Neural cell (in vitro differentiated cells): ENCODE data around the gene NRL. TPM values are rescaled to one million over a fixed set of nuclear protein-coding genes. Genes with fewer than 3 reads are reported as not detected.

Experiments used
- H2AFZ ChIP-seq: fragments of 200-600, 300-800 bp; sonication (generic), shearing (Covaris generic); 2 replicates; pipeline ENCODE4 v1.6.0; 2014; ENCODE audit warnings: low read depth, mild to moderate bottlenecking, antibody characterized with exemption, low read length, moderate library complexity
- H3F3A ChIP-seq: fragments of 200-600 bp; shearing (Covaris generic); 2 replicates; pipeline ENCODE4 v1.6.1; 2016; ENCODE audit warnings: mild to moderate bottlenecking, moderate library complexity, mixed read lengths, antibody characterized with exemption, low read length; ENCODE audit not compliant: insufficient read depth, poor library complexity, severe bottlenecking
- H3K27ac ChIP-seq: fragments of 200-600, 300-800 bp; sonication (generic), shearing (Covaris generic); 2 replicates; pipeline ENCODE4 v1.5.1; 2014; ENCODE audit warnings: mild to moderate bottlenecking, low read length, moderate library complexity
- H3K27me3 ChIP-seq: fragments of 300-800, 200-600 bp; sonication (generic), shearing (Covaris generic); 2 replicates; pipeline ENCODE4 v1.6.0; 2014; ENCODE audit warnings: mild to moderate bottlenecking, low read depth, low read length, moderate library complexity; ENCODE audit not compliant: insufficient read depth
- H3K36me3 ChIP-seq: fragments of 300-800, 200-600 bp; sonication (generic), shearing (Covaris generic); 2 replicates; pipeline ENCODE4 v1.5.1; 2014; ENCODE audit warnings: mild to moderate bottlenecking, antibody characterized with exemption, low read length, moderate library complexity; ENCODE audit not compliant: insufficient read depth
- H3K4me2 ChIP-seq: fragments of 300-800, 200-600 bp; sonication (generic), shearing (Covaris generic); 2 replicates; pipeline ENCODE4 v1.6.0; 2014; ENCODE audit warnings: mild to moderate bottlenecking, low read length
- H3K4me3 ChIP-seq: fragments of 300-800, 200-600 bp; sonication (generic), shearing (Covaris generic); 2 replicates; pipeline ENCODE4 v1.5.1; 2014; ENCODE audit warnings: mild to moderate bottlenecking, low read length, moderate library complexity
- H3K79me2 ChIP-seq: fragments of 200-600 bp; shearing (Covaris generic); replicated peaks from 2 replicates; pipeline ENCODE4 v1.6.0; 2014; ENCODE audit warnings: mild to moderate bottlenecking, low read length, moderate library complexity; ENCODE audit not compliant: insufficient read depth
- H3K9ac ChIP-seq: fragments of 300-800, 200-600 bp; sonication (generic), shearing (Covaris generic); 2 replicates; pipeline ENCODE4 v1.6.1; 2016; ENCODE audit warnings: mild to moderate bottlenecking, low read length, mixed read lengths
- H3K9me2 ChIP-seq: fragments of 200-600 bp; shearing (Covaris generic); 2 replicates; pipeline ENCODE4 v1.6.1; 2016; ENCODE audit warnings: mild to moderate bottlenecking, low read length, mixed read lengths; ENCODE audit not compliant: insufficient read depth
- H3K9me3 ChIP-seq: fragments of 200-600, 300-800 bp; sonication (generic), shearing (Covaris generic); 2 replicates; pipeline ENCODE4 v1.6.1; 2016; ENCODE audit warnings: mild to moderate bottlenecking, mixed run types, low read length, moderate library complexity, mixed read lengths
- H4K20me1 ChIP-seq: fragments of 200-600 bp; shearing (Covaris generic); 2 replicates; pipeline ENCODE4 v1.6.1; 2016; ENCODE audit warnings: mild to moderate bottlenecking, mixed run types; ENCODE audit not compliant: insufficient read depth
- EP300 ChIP-seq: fragments of 450-650 bp; conservative IDR thresholded peaks from 2 replicates; pipeline ENCODE4 v1.6.1; 2014; ENCODE audit warnings: antibody characterized with exemption, mild to moderate bottlenecking, moderate library complexity; ENCODE audit not compliant: poor library complexity, severe bottlenecking
- EZH2 ChIP-seq: fragments of 200-600, 300-800 bp; shearing (Covaris generic), sonication (generic); IDR thresholded peaks from 2 replicates; pipeline ENCODE4 v1.6.1; 2014; ENCODE audit warnings: antibody characterized with exemption, low read length, borderline replicate concordance, mild to moderate bottlenecking; ENCODE audit not compliant: insufficient read depth, poor library complexity, severe bottlenecking
- MXI1 ChIP-seq: fragments of 450-650 bp; conservative IDR thresholded peaks from 2 replicates; pipeline ENCODE4 v1.6.1; 2014; ENCODE audit warnings: antibody characterized with exemption, mild to moderate bottlenecking; ENCODE audit not compliant: poor library complexity, severe bottlenecking
- POLR2AphosphoS5 ChIP-seq: IDR thresholded peaks from 2 replicates; pipeline ENCODE4 v1.6.1; 2012
- RAD21 ChIP-seq: fragments of 450-650 bp; conservative IDR thresholded peaks from 2 replicates; pipeline ENCODE4 v1.6.1; 2014; ENCODE audit warnings: antibody characterized with exemption, mild to moderate bottlenecking, moderate library complexity
- SMC3 ChIP-seq: fragments of 450-650 bp; conservative IDR thresholded peaks from 2 replicates; pipeline ENCODE4 v1.6.1; 2014; ENCODE audit warnings: antibody characterized with exemption, mild to moderate bottlenecking, moderate library complexity; ENCODE audit not compliant: poor library complexity
- TAF1 ChIP-seq: IDR thresholded peaks from 2 replicates; pipeline ENCODE4 v1.6.1; 2012; ENCODE audit warnings: low read depth
- polyA plus RNA-seq: library from polyadenylated mRNA; depleted of rRNA; stranded (reverse); fragments of >200 nt; gene quantifications from 2 replicates; pipeline ENCODE4 v1.2.3, GENCODE V29; 2014
- TF ChIP-seq, protein P1 (sequence below): IDR thresholded peaks from 2 replicates; pipeline ENCODE4 v1.6.1; 2012; ENCODE audit warnings: borderline replicate concordance
- TF ChIP-seq, protein P2 (sequence below): fragments of 450-650 bp; IDR thresholded peaks from 2 replicates; pipeline ENCODE4 v1.5.1; 2014; ENCODE audit warnings: antibody characterized with exemption, mild to moderate bottlenecking, moderate library complexity; ENCODE audit not compliant: poor library complexity, severe bottlenecking

Gene NRL
- polyA plus RNA-seq, 1 donor from 2014 or later: 9.5 TPM

DNA sequence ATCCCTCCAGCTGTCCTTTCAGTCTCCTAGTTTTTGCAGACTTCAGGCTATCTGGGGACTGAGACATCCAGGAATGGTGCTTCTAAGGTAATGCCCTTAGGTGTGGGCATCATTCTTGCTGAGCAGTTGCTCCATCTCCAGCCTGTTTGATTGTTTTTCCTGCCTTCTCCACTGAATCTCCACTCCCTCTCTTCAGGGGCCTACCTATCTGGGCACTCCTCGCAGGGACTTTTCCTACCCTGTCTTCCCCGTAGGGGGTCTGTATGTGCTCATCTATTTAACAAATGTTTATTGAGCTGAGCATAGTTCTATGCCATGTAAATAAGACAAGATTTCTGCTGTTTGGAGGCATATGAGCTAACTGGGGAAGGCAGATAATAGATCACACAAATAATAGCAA lies 18.2 kb upstream of the NRL start:
- no peak overlapping the region for H3K4me2 ChIP-seq
- no peak for TF ChIP-seq EZH2
- no peak for TF ChIP-seq SMC3
- no peak for TF ChIP-seq EP300
- no peak for TF ChIP-seq MXI1
- TF ChIP-seq, protein P1, sequence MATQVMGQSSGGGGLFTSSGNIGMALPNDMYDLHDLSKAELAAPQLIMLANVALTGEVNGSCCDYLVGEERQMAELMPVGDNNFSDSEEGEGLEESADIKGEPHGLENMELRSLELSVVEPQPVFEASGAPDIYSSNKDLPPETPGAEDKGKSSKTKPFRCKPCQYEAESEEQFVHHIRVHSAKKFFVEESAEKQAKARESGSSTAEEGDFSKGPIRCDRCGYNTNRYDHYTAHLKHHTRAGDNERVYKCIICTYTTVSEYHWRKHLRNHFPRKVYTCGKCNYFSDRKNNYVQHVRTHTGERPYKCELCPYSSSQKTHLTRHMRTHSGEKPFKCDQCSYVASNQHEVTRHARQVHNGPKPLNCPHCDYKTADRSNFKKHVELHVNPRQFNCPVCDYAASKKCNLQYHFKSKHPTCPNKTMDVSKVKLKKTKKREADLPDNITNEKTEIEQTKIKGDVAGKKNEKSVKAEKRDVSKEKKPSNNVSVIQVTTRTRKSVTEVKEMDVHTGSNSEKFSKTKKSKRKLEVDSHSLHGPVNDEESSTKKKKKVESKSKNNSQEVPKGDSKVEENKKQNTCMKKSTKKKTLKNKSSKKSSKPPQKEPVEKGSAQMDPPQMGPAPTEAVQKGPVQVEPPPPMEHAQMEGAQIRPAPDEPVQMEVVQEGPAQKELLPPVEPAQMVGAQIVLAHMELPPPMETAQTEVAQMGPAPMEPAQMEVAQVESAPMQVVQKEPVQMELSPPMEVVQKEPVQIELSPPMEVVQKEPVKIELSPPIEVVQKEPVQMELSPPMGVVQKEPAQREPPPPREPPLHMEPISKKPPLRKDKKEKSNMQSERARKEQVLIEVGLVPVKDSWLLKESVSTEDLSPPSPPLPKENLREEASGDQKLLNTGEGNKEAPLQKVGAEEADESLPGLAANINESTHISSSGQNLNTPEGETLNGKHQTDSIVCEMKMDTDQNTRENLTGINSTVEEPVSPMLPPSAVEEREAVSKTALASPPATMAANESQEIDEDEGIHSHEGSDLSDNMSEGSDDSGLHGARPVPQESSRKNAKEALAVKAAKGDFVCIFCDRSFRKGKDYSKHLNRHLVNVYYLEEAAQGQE: no peak
- TF ChIP-seq POLR2AphosphoS5: no peak
- no peak for TF ChIP-seq RAD21
- TF ChIP-seq TAF1: no peak
- TF ChIP-seq, protein P2, sequence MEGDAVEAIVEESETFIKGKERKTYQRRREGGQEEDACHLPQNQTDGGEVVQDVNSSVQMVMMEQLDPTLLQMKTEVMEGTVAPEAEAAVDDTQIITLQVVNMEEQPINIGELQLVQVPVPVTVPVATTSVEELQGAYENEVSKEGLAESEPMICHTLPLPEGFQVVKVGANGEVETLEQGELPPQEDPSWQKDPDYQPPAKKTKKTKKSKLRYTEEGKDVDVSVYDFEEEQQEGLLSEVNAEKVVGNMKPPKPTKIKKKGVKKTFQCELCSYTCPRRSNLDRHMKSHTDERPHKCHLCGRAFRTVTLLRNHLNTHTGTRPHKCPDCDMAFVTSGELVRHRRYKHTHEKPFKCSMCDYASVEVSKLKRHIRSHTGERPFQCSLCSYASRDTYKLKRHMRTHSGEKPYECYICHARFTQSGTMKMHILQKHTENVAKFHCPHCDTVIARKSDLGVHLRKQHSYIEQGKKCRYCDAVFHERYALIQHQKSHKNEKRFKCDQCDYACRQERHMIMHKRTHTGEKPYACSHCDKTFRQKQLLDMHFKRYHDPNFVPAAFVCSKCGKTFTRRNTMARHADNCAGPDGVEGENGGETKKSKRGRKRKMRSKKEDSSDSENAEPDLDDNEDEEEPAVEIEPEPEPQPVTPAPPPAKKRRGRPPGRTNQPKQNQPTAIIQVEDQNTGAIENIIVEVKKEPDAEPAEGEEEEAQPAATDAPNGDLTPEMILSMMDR: no peak
- H3K36me3 ChIP-seq: no peaks in the 10 kb centered on the region
- no peak overlapping the region for H3K9ac ChIP-seq
- H3K4me3 ChIP-seq: no peak overlapping the region
- H3F3A ChIP-seq: no peaks in the 10 kb centered on the region
- H3K79me2 ChIP-seq: no peaks in the 10 kb centered on the region
- no peaks in the 10 kb centered on the region for H3K27me3 ChIP-seq
- no peak overlapping the region for H3K27ac ChIP-seq
- H4K20me1 ChIP-seq: no peaks in the 10 kb centered on the region
- no peaks in the 10 kb centered on the region for H3K9me3 ChIP-seq
- no peaks in the 10 kb centered on the region for H3K9me2 ChIP-seq
- no peak overlapping the region for H2AFZ ChIP-seq

DNA sequence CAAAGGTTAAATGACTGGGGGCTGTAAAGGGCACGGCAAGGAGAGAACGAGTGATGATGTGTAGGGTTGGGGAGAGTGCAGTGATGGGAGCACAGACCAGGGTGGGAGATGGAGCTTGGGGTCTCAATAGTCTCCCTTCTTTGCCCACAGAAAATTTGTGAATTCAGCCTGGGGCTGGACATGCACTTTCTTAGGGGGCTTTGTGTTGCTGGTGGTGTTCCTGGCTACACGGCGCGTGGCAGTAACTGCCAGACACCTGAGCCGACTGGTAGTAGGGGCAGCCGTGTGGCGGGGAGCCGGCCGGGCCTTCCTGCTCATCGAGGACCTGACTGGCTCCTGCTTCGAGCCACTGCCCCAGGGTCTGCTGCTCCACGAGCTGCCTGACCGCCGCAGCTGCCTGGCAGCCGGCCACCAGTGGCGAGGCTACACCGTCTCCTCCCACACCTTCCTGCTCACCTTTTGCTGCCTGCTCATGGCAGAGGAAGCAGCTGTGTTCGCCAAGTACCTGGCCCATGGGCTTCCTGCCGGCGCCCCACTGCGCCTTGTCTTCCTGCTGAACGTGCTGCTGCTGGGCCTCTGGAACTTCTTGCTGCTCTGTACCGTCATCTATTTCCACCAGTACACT lies 17.4 kb upstream of the NRL start:
- no peak overlapping the region for H3K9ac ChIP-seq
- H3K27me3 ChIP-seq: no peaks in the 10 kb centered on the region
- no peak overlapping the region for H3K4me2 ChIP-seq
- H3K36me3 ChIP-seq: no peaks in the 10 kb centered on the region
- H3K4me3 ChIP-seq: no peak overlapping the region
- no peak overlapping the region for H2AFZ ChIP-seq
- H3F3A ChIP-seq: no peaks in the 10 kb centered on the region
- TF ChIP-seq MXI1 (no peak), TAF1 (no peak)
- TF ChIP-seq, protein P2: no peak
- H3K79me2 ChIP-seq: no peaks in the 10 kb centered on the region
- no peak overlapping the region for H3K27ac ChIP-seq
- no peaks in the 10 kb centered on the region for H3K9me3 ChIP-seq
- no peaks in the 10 kb centered on the region for H3K9me2 ChIP-seq
- no peaks in the 10 kb centered on the region for H4K20me1 ChIP-seq
